MCF 10A (cell line): ENCODE results near the gene TCEA2. TPM values are rescaled to one million over a fixed set of nuclear protein-coding genes. Genes with fewer than 3 reads are reported as not detected.
A peak's percentile ranks its signal among the peaks of the same experiment; 100 is the strongest.

Experiments
- BruUV-seq: library from RNA; stranded (reverse); fragments of 400-500 nt; replicated peaks from 2 replicates; lab custom pipeline; 2021; lab: Mats Ljungman, UMichigan
- CTCF ChIA-PET: fragments of 300-600 bp; sonication (Branson Sonifier 250); formaldehyde crosslinking; extraction: SDS; loops from one replicate; lab custom pipeline; 2021; ENCODE audit warnings: antibody characterized with exemption, inconsistent platforms; lab: Yijun Ruan, JAX
- POLR2A ChIA-PET: fragments of 300-600, 350-650 bp; sonication (Branson Sonifier 250); formaldehyde crosslinking; extraction: SDS; loops from one replicate; lab custom pipeline; 2020; ENCODE audit warnings: antibody characterized with exemption, inconsistent platforms; lab: Yijun Ruan, JAX
- DNase-seq: peaks from one replicate; pipeline ENCODE4 v3.0.0-alpha.2; 2018; ENCODE audit not compliant: unreplicated experiment
- H3K27ac Mint-ChIP-seq: one replicate; pipeline ENCODE4 v1.8.0; 2022; ENCODE audit warnings: mild to moderate bottlenecking, low read depth, mixed read lengths; ENCODE audit not compliant: unreplicated experiment
- H3K27me3 Mint-ChIP-seq: one replicate; pipeline ENCODE4 v1.8.0; 2022; ENCODE audit warnings: mixed read lengths; ENCODE audit not compliant: insufficient read depth, unreplicated experiment
- H3K36me3 Mint-ChIP-seq: one replicate; pipeline ENCODE4 v1.8.0; 2022; ENCODE audit warnings: mild to moderate bottlenecking, moderate library complexity, mixed read lengths; ENCODE audit not compliant: insufficient read depth, unreplicated experiment
- H3K4me1 Mint-ChIP-seq: one replicate; pipeline ENCODE4 v1.8.0; 2022; ENCODE audit warnings: mixed read lengths; ENCODE audit not compliant: insufficient read depth, unreplicated experiment
- H3K4me3 Mint-ChIP-seq: one replicate; pipeline ENCODE4 v1.8.0; 2022; ENCODE audit warnings: mild to moderate bottlenecking, moderate library complexity, mixed read lengths; ENCODE audit not compliant: unreplicated experiment
- H3K9me3 Mint-ChIP-seq: one replicate; pipeline ENCODE4 v1.8.0; 2022; ENCODE audit warnings: mixed read lengths; ENCODE audit not compliant: unreplicated experiment
- intact Hi-C: fragments of 100-400 bp; cut with micrococcal nuclease; formaldehyde crosslinking; loops from 2 replicates; pipeline ENCODE4 v1.14.1; 2022
- total RNA-seq: library from RNA; stranded (reverse); gene quantifications from 2 replicates; pipeline ENCODE4 v1.2.3, GENCODE V29; 2022
- TF ChIP-seq, protein P1 (sequence below): fragments of 200-600 bp; IDR thresholded peaks from one replicate; pipeline ENCODE4 v1.8.0; 2022; ENCODE audit warnings: antibody characterized with exemption, mild to moderate bottlenecking; ENCODE audit not compliant: unreplicated experiment

Gene TCEA2
- total RNA-seq, 1 experiment from 2014 or later: 30.8 TPM

DNA sequence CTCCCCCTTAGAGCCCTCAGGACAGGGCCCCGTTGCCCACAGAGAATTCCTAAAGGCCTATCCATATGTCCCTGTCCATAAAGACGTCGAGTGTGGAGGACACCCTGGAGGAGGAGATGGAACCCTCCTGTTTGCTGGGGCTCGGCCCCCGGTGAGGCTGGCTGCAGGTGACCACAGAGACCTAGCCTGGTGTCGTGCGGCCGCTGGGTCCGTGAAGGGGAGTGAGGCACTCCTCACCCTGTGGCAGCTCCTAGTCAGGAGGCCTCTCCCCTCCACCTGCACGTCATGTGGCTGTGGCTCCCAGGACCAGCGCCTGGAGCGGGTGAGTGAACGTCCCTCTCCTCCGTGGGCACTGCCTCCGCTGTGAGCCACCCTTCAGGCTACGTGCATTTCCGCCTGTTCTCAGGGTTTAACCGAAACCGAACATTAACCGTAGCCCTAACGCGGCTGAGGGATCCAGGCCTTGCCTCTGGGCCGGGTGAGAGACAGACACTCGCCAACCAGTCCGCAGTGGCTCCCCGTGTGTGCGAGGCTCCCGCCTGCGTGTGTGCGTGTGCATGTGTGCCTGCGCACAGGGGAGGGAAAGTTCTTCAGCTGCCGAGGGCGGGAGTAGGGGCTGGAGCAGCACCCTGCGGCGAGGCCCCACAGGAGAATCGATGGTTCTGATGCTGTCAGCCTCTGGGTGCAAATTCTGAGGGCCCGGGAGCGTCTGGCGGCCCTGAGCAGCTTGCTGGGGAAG is 5.9 kb upstream of the TCEA2 start:
- no peak overlapping the region for H3K27ac Mint-ChIP-seq
- CTCF ChIA-PET: interaction anchor here (0.6 to 13.7 kb wide), 22 partner anchors 8 to 1042 kb away, joined by 3 to 284 read pairs (median 3); partner anchors contain the start of genes C20orf204, PRPF6 and SAMD10

DNA sequence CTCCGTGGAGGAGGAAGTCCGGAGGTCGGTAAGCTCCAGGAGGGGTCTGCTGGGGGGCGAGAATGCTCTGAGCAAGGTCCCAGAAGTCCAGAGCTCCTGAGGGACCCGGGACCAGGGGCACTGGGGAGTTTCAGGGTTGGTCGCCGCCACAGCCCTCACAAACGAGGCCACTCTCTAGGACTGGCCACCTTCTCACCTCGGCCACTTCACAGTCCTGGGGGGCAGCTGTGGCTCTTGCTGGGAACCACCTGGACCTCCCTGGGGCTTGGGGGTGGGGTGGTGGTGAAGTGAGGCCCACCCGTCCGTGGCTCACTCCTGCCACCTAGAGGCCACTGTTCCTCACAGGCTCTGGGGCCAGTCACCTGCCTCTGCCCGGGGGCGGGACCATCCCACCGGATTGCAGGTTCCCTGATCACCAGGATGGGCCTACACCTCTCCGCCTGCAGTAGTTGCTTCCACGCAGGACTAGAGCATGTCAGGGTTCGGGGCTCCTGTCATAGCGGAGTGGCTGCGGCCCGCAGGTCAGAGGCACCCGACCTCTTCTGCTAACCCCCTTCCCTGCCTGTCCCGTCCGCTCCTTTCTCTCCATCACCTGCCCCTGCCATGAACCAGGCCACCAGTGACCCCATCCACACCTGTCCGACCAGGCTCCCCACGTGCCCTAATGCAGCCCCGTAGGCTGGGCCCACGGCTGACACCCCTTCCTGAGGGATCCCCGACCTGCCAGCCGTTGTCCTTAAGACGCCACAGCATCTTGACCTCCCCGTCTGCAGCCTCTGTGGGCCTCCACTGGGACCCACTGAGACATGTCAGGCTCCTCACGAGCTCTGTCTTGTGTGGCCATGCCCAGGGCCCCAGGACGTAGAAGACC is 5.1 kb upstream of the TCEA2 start:
- BruUV-seq: no TSS peak
- Mint-ChIP-seq H3K9me3 (no peaks in the 10 kb centered on the region), H3K27ac (no peak overlapping the region), H3K27me3 (no peaks in the 10 kb centered on the region), H3K4me3 (no peak overlapping the region), H3K4me1 (peaks cover 13% of the 10 kb centered on the region), H3K36me3 (no peaks in the 10 kb centered on the region)
- CTCF ChIA-PET: interaction anchor here (0.6 to 13.7 kb wide), 24 partner anchors 8 to 1043 kb away, joined by 3 to 284 read pairs (median 4); partner anchors contain the start of genes C20orf204, PRPF6 and SAMD10
- intact Hi-C loops: loop anchor here (1.0 kb wide), 1 partner anchor 19 kb away; no protein-coding TSS in a partner anchor
- TF ChIP-seq, protein P1, sequence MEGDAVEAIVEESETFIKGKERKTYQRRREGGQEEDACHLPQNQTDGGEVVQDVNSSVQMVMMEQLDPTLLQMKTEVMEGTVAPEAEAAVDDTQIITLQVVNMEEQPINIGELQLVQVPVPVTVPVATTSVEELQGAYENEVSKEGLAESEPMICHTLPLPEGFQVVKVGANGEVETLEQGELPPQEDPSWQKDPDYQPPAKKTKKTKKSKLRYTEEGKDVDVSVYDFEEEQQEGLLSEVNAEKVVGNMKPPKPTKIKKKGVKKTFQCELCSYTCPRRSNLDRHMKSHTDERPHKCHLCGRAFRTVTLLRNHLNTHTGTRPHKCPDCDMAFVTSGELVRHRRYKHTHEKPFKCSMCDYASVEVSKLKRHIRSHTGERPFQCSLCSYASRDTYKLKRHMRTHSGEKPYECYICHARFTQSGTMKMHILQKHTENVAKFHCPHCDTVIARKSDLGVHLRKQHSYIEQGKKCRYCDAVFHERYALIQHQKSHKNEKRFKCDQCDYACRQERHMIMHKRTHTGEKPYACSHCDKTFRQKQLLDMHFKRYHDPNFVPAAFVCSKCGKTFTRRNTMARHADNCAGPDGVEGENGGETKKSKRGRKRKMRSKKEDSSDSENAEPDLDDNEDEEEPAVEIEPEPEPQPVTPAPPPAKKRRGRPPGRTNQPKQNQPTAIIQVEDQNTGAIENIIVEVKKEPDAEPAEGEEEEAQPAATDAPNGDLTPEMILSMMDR: peak; percentile 85
- POLR2A ChIA-PET: interaction anchor here (0.8 to 1.3 kb wide), 4 partner anchors 8 to 77 kb away, joined by 3 to 5 read pairs (median 4); partner anchors contain the start of gene PRPF6
- DNase-seq: peak; percentile 78

More for the DNA sequence above, 5.9 kb upstream of the TCEA2 start:
- BruUV-seq: no TSS peak
- no peaks in the 10 kb centered on the region for H3K36me3 Mint-ChIP-seq
- peaks cover 13% of the 10 kb centered on the region for H3K4me1 Mint-ChIP-seq
- H3K27me3 Mint-ChIP-seq: no peaks in the 10 kb centered on the region
- TF ChIP-seq, protein P1: no peak
- intact Hi-C loops: loop anchor here (1.0 kb wide), 1 partner anchor 18 kb away; no protein-coding TSS in a partner anchor
- H3K4me3 Mint-ChIP-seq: no peak overlapping the region
- H3K9me3 Mint-ChIP-seq: no peaks in the 10 kb centered on the region
- no peak for DNase-seq
- POLR2A ChIA-PET: interaction anchor here (0.8 to 1.3 kb wide), 3 partner anchors 9 to 76 kb away, joined by 3 to 5 read pairs (median 5); partner anchors contain the start of gene PRPF6

DNA sequence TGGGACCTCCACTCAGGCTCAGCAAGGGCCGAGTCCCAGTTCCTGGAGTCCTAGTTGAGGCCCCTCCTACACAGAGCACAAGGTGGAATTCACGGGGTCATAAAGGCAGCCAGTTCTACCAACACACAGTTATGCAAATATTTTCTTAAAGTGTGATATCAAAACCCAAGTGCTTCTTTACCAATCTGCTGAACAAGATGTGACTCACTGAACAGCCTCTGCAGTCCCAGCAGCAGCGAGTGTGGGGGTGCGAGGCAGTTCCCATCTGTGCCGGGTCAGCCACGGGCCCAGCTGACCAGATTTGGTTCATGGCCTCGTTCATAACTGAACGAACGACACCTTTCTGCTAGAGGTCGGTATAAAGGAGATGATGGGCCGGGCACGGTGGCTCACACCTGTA is 4.5 kb upstream of the TCEA2 start:
- ChIA-PET CTCF (interaction anchor here (0.6 to 13.7 kb wide), 10 partner anchors 12 to 846 kb away, joined by 3 to 284 read pairs (median 4); partner anchors contain the start of genes C20orf204, PRPF6 and SAMD10), POLR2A (interaction anchor here (0.9 to 1.0 kb wide), 2 partner anchors 19 to 20 kb away, joined by 3 read pairs; no protein-coding TSS in a partner anchor)

More for the DNA sequence above, 4.5 kb upstream of the TCEA2 start:
- intact Hi-C loops: no loop called here
- BruUV-seq: no TSS peak
- no peak for DNase-seq
- no peaks in the 10 kb centered on the region for H3K27me3 Mint-ChIP-seq
- no peak overlapping the region for H3K4me3 Mint-ChIP-seq
- TF ChIP-seq, protein P1: no peak
- H3K9me3 Mint-ChIP-seq: no peaks in the 10 kb centered on the region
- H3K36me3 Mint-ChIP-seq: no peaks in the 10 kb centered on the region
- peaks cover 13% of the 10 kb centered on the region for H3K4me1 Mint-ChIP-seq
- H3K27ac Mint-ChIP-seq: no peak overlapping the region
